GM12878 (cell line): ENCODE results near the gene SFXN5. TPM values are rescaled to one million over a fixed set of nuclear protein-coding genes. Genes with fewer than 3 reads are reported as not detected.

Experiments used
- ATAC-seq: fragments of 200-7000 bp; cut with Tn5 transposase; 3 replicates; pipeline ENCODE4 v1.9.1; 2020; ENCODE audit warnings: mild to moderate bottlenecking, moderate library complexity
- BruUV-seq: library from RNA; stranded (reverse); fragments of 400-500 nt; replicated peaks from 2 replicates; lab custom pipeline; 2021; lab: Mats Ljungman, UMichigan
- CTCF ChIA-PET: fragments of 300-600 bp; sonication (Branson Sonifier 250); formaldehyde crosslinking; extraction: SDS; loops from one replicate; lab custom pipeline; 2021; ENCODE audit warnings: inconsistent platforms; lab: Yijun Ruan, JAX
- POLR2A ChIA-PET: fragments of 350-600 bp; formaldehyde crosslinking; extraction: SDS; loops from one replicate; lab custom pipeline; 2021; ENCODE audit warnings: inconsistent platforms; lab: Charles Lee
- RAD21 ChIA-PET: fragments of 300-600 bp; sonication (Branson Sonifier 250); formaldehyde crosslinking; loops from one replicate; lab custom pipeline; 2023; ENCODE audit warnings: antibody characterized with exemption; ENCODE audit not compliant: unreplicated experiment; lab: Charles Lee
- SMC1A ChIA-PET: fragments of 300-600 bp; sonication (Branson Sonifier 250); formaldehyde crosslinking; loops from one replicate; lab custom pipeline; 2023; ENCODE audit not compliant: unreplicated experiment, uncharacterized antibody; lab: Charles Lee
- DNase-seq: peaks from one replicate; pipeline ENCODE4 v3.0.0-alpha.2; 2011; ENCODE audit warnings: low read depth, low spot score
- FAIRE-seq: peaks from 3 replicates; lab custom pipeline; 2011; peaks lifted over from hg19 to GRCh38; lab: Jason Lieb, UNC
- H2AFZ ChIP-seq: 2 replicates; pipeline ENCODE4 v1.6.0; 2011; ENCODE audit warnings: low read depth, low read length, control low read depth; ENCODE audit not compliant: control insufficient read depth
- H3K27ac ChIP-seq: 2 replicates; pipeline ENCODE4 v1.5.1; 2011; ENCODE audit warnings: control low read depth; ENCODE audit not compliant: control insufficient read depth, insufficient read depth
- H3K27me3 ChIP-seq, 2 experiments: replicated peaks in 1 of 2; 2 replicates each; pipeline versions ENCODE4 v1.6.0 to v1.6.1; 2011; ENCODE audit warnings: low read length in 1 of 2; ENCODE audit not compliant: control insufficient read depth in 2 of 2, insufficient read depth in 2 of 2
- H3K36me3 ChIP-seq, 2 experiments: 2 replicates each; pipeline ENCODE4 v1.5.1; 2011; ENCODE audit warnings: low read length in 1 of 2; ENCODE audit not compliant: control insufficient read depth in 2 of 2, insufficient read depth in 2 of 2
- H3K4me1 ChIP-seq: 2 replicates; pipeline ENCODE4 v1.6.1; 2011; ENCODE audit warnings: mild to moderate bottlenecking, low read length, moderate library complexity, mixed read lengths; ENCODE audit not compliant: control insufficient read depth, insufficient read depth
- H3K4me2 ChIP-seq: 2 replicates; pipeline ENCODE4 v1.6.0; 2011; ENCODE audit warnings: control low read depth; ENCODE audit not compliant: control insufficient read depth, insufficient read depth
- H3K4me3 ChIP-seq: fragments of 200-600 bp; sonication (generic); 2 replicates; pipeline ENCODE4 v1.5.1; 2016
- H3K79me2 ChIP-seq: 2 replicates; pipeline ENCODE4 v1.6.0; 2011; ENCODE audit warnings: low read length; ENCODE audit not compliant: control insufficient read depth, insufficient read depth
- H3K9ac ChIP-seq: 2 replicates; pipeline ENCODE4 v1.8.0; 2011; ENCODE audit warnings: low read length, control low read depth, mixed read lengths; ENCODE audit not compliant: control insufficient read depth, insufficient read depth
- H3K9me3 ChIP-seq: replicated peaks from 3 replicates; pipeline ENCODE4 v1.5.1; 2011; ENCODE audit warnings: mild to moderate bottlenecking, low read length; ENCODE audit not compliant: control insufficient read depth, insufficient read depth
- H4K20me1 ChIP-seq: 2 replicates; pipeline ENCODE4 v1.6.0; 2011; ENCODE audit not compliant: control insufficient read depth, insufficient read depth
- BACH1 ChIP-seq: fragments of 450-650 bp; IDR thresholded peaks from 2 replicates; pipeline ENCODE4 v1.6.1; 2017; ENCODE audit warnings: mild to moderate bottlenecking, borderline replicate concordance
- EZH2 ChIP-seq: IDR thresholded peaks from 2 replicates; pipeline ENCODE4 v1.6.1; 2012; ENCODE audit warnings: low read depth, mild to moderate bottlenecking, control low read depth, inconsistent platforms, low read length, borderline replicate concordance; ENCODE audit not compliant: control insufficient read depth
- HCFC1 ChIP-seq: fragments of 150-350 bp; IDR thresholded peaks from 2 replicates; pipeline ENCODE4 v1.6.1; 2014; ENCODE audit warnings: low read length
- HDAC6 ChIP-seq: fragments of 200-600 bp; sonication (generic); IDR thresholded peaks from one replicate; pipeline ENCODE4 v1.8.0; 2017; ENCODE audit warnings: antibody characterized with exemption; ENCODE audit not compliant: unreplicated experiment
- MEF2B ChIP-seq: fragments of 450-650 bp; IDR thresholded peaks from 2 replicates; pipeline ENCODE4 v1.6.1; 2018; ENCODE audit warnings: mild to moderate bottlenecking, moderate library complexity; ENCODE audit not compliant: partially characterized antibody, poor library complexity, severe bottlenecking
- NBN ChIP-seq: fragments of 450-650 bp; IDR thresholded peaks from 2 replicates; pipeline ENCODE4 v1.6.1; 2016
- NFYB ChIP-seq: IDR thresholded peaks from 2 replicates; pipeline ENCODE4 v1.6.1; 2011; ENCODE audit warnings: low read depth, mild to moderate bottlenecking, low read length, improper control_type of control experiment, moderate library complexity; ENCODE audit not compliant: insufficient read depth
- POLR2AphosphoS5 ChIP-seq: IDR thresholded peaks from 2 replicates; pipeline ENCODE4 v1.6.1; 2011; ENCODE audit warnings: mild to moderate bottlenecking, low read length, inconsistent platforms
- SP1 ChIP-seq: IDR thresholded peaks from one replicate; pipeline ENCODE4 v1.6.1; 2011; ENCODE audit warnings: low read depth, low read length
- TCF7 ChIP-seq: IDR thresholded peaks from 2 replicates; pipeline ENCODE4 v1.6.1; 2014; ENCODE audit warnings: antibody characterized with exemption, borderline replicate concordance
- WGBS: methylation state at CpG from one replicate; pipeline ENCODE4 v1.1.6; 2016; ENCODE audit warnings: low lambda C conversion rate; ENCODE audit not compliant: insufficient replicate concordance, insufficient coverage; ENCODE audit errors: missing lambda C conversion rate; 5-methylcytosine and 5-hydroxymethylcytosine counted together
- in situ Hi-C: fragments of 300-500 bp; cut with MboI; formaldehyde crosslinking; loops from 9 replicates; pipeline ENCODE4 v1.14.3; 2018; ENCODE audit warnings: mixed read lengths
- intact Hi-C: fragments of 100-400 bp; cut with micrococcal nuclease; formaldehyde crosslinking; loops from one replicate; pipeline ENCODE4 v1.14.2; 2022; ENCODE audit not compliant: unreplicated experiment
- polyA plus RNA-seq, 11 experiments: library from polyadenylated mRNA; depleted of rRNA in 4 of 11; unstranded in 6 of 11; stranded (reverse) in 5 of 11; fragments of >200 nt; fragmentation: Nextera tagmentation in 4 of 11; fragmentation: Illumina TruSeq in 1 of 11; extraction: Ambion mirVana in 4 of 11; extraction: Trizol in 1 of 11; gene quantifications; 1 replicate in 1 of 11; 2 replicates in 10 of 11; pipeline versions ENCODE4 v1.2.1 to v1.2.3, GENCODE V29; 2011 to 2016; ENCODE audit warnings: inconsistent platforms in 2 of 11, missing spikeins in 2 of 11, low read depth in 1 of 11
- total RNA-seq, 4 experiments: library from RNA; depleted of rRNA in 3 of 4; stranded (reverse); fragments of >200 nt in 3 of 4; fragmentation: Illumina TruSeq in 1 of 4; extraction: Trizol in 1 of 4; gene quantifications; 2 replicates each; pipeline versions ENCODE4 v1.2.1 to v1.2.3, GENCODE V29; 2013 to 2021
- TF ChIP-seq, protein P1 (sequence below): fragments of 450-650 bp; formaldehyde crosslinking; IDR thresholded peaks from 2 replicates; pipeline ENCODE4 v1.4.0; 2022; ENCODE audit warnings: mild to moderate bottlenecking, moderate library complexity
- TF ChIP-seq, protein P2 (sequence below): IDR thresholded peaks from 2 replicates; pipeline ENCODE4 v1.6.1; 2012; ENCODE audit warnings: low read depth, low read length, improper control_type of control experiment
- TF ChIP-seq, protein P3 (sequence below): fragments of 450-650 bp; formaldehyde crosslinking; IDR thresholded peaks from 2 replicates; pipeline ENCODE4 v1.5.0; 2022; ENCODE audit warnings: mild to moderate bottlenecking, missing genetic modification characterization
- TF ChIP-seq, protein P4 (sequence below): IDR thresholded peaks from 2 replicates; pipeline ENCODE4 v1.6.1; 2012; ENCODE audit warnings: low read depth, low read length, improper control_type of control experiment

The SFXN5 gene
- total and polyA plus RNA-seq, 10 of the 15 experiments (the other 5 are each of a cell fraction or from before 2014, with no cell fraction given) = 3.3 to 15.9 (median 11.2) TPM

DNA sequence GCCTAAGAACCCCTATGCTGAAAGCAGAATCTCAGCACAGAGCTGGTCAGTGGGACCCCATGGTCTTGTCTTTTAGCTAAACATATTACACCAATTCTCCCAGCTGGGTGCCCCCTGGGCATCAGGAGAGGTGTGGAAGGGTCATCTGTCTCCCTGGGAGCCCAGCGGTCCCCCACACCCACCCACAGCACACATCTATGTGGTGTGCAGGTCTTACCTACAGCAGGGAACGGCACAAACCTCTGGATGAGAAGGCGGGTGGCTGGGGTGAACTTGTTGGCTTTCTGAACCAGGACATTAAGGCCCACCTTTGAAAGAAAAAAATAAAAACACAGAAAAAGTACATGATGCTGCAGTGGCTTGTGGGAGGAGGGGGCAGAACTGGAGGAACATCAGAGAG, 83.5 kb downstream of the SFXN5 start (continued):
- TF ChIP-seq, protein P1, sequence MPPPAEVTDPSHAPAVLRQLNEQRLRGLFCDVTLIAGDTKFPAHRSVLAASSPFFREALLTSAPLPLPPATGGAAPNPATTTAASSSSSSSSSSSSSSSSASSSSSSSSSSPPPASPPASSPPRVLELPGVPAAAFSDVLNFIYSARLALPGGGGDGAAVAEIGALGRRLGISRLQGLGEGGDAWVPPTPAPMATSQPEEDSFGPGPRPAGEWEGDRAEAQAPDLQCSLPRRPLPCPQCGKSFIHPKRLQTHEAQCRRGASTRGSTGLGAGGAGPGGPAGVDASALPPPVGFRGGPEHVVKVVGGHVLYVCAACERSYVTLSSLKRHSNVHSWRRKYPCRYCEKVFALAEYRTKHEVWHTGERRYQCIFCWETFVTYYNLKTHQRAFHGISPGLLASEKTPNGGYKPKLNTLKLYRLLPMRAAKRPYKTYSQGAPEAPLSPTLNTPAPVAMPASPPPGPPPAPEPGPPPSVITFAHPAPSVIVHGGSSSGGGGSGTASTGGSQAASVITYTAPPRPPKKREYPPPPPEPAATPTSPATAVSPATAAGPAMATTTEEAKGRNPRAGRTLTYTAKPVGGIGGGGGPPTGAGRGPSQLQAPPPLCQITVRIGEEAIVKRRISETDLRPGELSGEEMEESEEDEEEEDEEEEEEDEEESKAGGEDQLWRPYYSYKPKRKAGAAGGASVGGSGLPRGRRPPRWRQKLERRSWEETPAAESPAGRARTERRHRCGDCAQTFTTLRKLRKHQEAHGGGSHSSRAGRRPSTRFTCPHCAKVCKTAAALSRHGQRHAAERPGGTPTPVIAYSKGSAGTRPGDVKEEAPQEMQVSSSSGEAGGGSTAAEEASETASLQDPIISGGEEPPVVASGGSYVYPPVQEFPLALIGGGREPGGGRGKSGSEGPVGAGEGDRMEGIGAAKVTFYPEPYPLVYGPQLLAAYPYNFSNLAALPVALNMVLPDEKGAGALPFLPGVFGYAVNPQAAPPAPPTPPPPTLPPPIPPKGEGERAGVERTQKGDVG (CRISPR knock-in tag) = no peak
- TF ChIP-seq, protein P2, sequence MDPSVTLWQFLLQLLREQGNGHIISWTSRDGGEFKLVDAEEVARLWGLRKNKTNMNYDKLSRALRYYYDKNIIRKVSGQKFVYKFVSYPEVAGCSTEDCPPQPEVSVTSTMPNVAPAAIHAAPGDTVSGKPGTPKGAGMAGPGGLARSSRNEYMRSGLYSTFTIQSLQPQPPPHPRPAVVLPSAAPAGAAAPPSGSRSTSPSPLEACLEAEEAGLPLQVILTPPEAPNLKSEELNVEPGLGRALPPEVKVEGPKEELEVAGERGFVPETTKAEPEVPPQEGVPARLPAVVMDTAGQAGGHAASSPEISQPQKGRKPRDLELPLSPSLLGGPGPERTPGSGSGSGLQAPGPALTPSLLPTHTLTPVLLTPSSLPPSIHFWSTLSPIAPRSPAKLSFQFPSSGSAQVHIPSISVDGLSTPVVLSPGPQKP = no peak
- TF ChIP-seq, all 136 proteins: peak for 0

DNA sequence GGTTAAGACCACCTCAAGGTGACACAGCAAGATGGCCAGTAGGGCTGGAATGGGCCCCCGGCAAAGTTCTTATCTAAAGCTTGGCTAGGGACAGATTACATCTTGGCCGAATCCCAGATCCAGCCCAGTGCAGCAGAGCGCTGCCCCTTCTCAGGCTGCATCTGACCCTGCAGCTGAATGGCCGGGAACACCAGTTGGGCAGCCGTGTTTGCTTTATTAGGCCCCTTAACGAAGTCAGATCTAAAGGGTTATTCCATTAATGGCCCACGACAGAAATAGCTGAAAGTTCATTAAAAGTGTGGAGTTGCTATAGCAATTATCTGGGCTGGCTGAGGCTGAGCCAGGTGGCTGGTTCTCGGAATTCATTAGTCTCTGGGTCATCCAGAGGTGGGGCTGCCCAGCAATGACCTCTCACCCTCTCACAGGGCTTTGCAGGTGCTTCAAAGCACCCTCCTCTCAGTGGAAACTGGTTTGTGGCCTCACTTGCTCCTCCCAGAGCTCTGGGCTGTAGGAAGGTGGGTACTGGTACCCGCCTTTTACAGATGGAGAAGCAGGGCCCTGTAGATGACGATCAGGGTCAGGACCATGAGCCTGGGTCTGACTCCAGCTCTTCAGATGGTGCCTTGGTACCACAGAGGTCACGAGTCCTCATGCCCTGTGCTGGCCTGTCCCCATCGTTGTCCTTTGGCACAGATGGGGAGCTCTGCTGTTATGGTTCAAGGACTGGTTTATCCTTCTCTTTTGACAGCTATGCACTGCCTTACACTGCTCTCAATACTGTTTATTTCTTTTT, 85.4 kb downstream of the SFXN5 start:
- ATAC-seq = no peak
- CTCF ChIA-PET = interaction anchor here (0.9 to 3.1 kb wide), 4 partner anchors 12 to 191 kb away, joined by 3 to 10 read pairs (median 6); no protein-coding TSS in a partner anchor
- Histone ChIP-seq H3K4me1 (no peaks in the 10 kb centered on the region), H3K4me2 (no peak overlapping the region), H3K79me2 (no peaks in the 10 kb centered on the region), H3K27ac (no peak overlapping the region), H3K4me3 (no peak overlapping the region), H3K9me3 (no peaks in the 10 kb centered on the region), H4K20me1 (no peaks in the 10 kb centered on the region), H3K27me3 (no peaks in the 10 kb centered on the region), H3K36me3 (no peaks in the 10 kb centered on the region), H3K9ac (no peak overlapping the region), H2AFZ (no peak overlapping the region)
- WGBS = 61% methylated on average over 12 of the region's 12 CpGs
- SMC1A ChIA-PET = interaction anchor here (1.5 to 1.7 kb wide), 2 partner anchors 12 to 191 kb away, joined by 4 to 5 read pairs; no protein-coding TSS in a partner anchor
- RAD21 ChIA-PET = no interaction called here
- no peak for DNase-seq
- in situ Hi-C loops (no loop called here), intact Hi-C loops (no loop called here)
- POLR2A ChIA-PET = no interaction called here
- BruUV-seq = no TSS peak
- no peak for FAIRE-seq
- no peak for TF ChIP-seq NBN
- TF ChIP-seq HCFC1 = no peak
- no peak for TF ChIP-seq POLR2AphosphoS5
- TF ChIP-seq, protein P3, sequence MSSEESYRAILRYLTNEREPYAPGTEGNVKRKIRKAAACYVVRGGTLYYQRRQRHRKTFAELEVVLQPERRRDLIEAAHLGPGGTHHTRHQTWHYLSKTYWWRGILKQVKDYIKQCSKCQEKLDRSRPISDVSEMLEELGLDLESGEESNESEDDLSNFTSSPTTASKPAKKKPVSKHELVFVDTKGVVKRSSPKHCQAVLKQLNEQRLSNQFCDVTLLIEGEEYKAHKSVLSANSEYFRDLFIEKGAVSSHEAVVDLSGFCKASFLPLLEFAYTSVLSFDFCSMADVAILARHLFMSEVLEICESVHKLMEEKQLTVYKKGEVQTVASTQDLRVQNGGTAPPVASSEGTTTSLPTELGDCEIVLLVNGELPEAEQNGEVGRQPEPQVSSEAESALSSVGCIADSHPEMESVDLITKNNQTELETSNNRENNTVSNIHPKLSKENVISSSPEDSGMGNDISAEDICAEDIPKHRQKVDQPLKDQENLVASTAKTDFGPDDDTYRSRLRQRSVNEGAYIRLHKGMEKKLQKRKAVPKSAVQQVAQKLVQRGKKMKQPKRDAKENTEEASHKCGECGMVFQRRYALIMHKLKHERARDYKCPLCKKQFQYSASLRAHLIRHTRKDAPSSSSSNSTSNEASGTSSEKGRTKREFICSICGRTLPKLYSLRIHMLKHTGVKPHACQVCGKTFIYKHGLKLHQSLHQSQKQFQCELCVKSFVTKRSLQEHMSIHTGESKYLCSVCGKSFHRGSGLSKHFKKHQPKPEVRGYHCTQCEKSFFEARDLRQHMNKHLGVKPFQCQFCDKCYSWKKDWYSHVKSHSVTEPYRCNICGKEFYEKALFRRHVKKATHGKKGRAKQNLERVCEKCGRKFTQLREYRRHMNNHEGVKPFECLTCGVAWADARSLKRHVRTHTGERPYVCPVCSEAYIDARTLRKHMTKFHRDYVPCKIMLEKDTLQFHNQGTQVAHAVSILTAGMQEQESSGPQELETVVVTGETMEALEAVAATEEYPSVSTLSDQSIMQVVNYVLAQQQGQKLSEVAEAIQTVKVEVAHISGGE (CRISPR knock-in tag) = no peak
- TF ChIP-seq HDAC6 = no peak
- no peak for TF ChIP-seq MEF2B
- TF ChIP-seq NFYB = no peak
- no peak for TF ChIP-seq TCF7
- no peak for TF ChIP-seq SP1
- TF ChIP-seq, protein P4, sequence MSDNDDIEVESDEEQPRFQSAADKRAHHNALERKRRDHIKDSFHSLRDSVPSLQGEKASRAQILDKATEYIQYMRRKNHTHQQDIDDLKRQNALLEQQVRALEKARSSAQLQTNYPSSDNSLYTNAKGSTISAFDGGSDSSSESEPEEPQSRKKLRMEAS = no peak
- no peak for TF ChIP-seq EZH2
- no peak for TF ChIP-seq BACH1
